Measurements from ENCODE around the gene RIN2.
"Not testable (repeated sequence)": the region's sequence is repeated elsewhere in the genome, so short reads cannot be mapped to it uniquely, and the experiment has no call there.

Gene RIN2

GRCh38 chr20:19740512-19740911, 17.5 kb upstream of the RIN2 start:
- DNase-seq (ENCODE audit: low read depth) = no peak

GRCh38 chr20:19741924-19742323, 16.1 kb upstream of the RIN2 start:
- DNase-seq (ENCODE audit: low read depth) = no peak

- no peak for DNase-seq (ENCODE audit: low read depth)
Measured at GRCh38 chr20:19742974-19743639, 15.0 kb upstream of the RIN2 start.

GRCh38 chr20:19743640-19743995, 14.4 kb upstream of the RIN2 start:
- no peak for DNase-seq (ENCODE audit: low read depth)

- DNase-seq (ENCODE audit: low read depth) = no peak
Measured at GRCh38 chr20:19745106-19745505, 13.0 kb upstream of the RIN2 start.

- DNase-seq (ENCODE audit: low read depth) = no peak
Measured at GRCh38 chr20:19745584-19745983, 12.5 kb upstream of the RIN2 start.

- no peak for DNase-seq (ENCODE audit: low read depth)
Measured at GRCh38 chr20:19746396-19746795, 11.7 kb upstream of the RIN2 start.

GRCh38 chr20:19747903-19748302, 10.2 kb upstream of the RIN2 start:
- no peak for DNase-seq (ENCODE audit: low read depth)

- DNase-seq (ENCODE audit: low read depth) = no peak
Measured at GRCh38 chr20:19748681-19749080, 9.4 kb upstream of the RIN2 start.

GRCh38 chr20:19749618-19750071, 8.4 kb upstream of the RIN2 start:
- no peak for DNase-seq (ENCODE audit: low read depth)

GRCh38 chr20:19750101-19750606, 7.9 kb upstream of the RIN2 start:
- DNase-seq (ENCODE audit: low read depth) = no peak

GRCh38 chr20:19750907-19751636, 7.0 kb upstream of the RIN2 start:
- DNase-seq (ENCODE audit: low read depth) = no peak

- DNase-seq (ENCODE audit: low read depth) = not testable (repeated sequence)
Measured at GRCh38 chr20:19754201-19754600, 3.9 kb upstream of the RIN2 start.

GRCh38 chr20:19756761-19757486, 1.1 kb upstream of the RIN2 start:
- DNase-seq (ENCODE audit: low read depth) = no peak

- no peak for DNase-seq (ENCODE audit: low read depth)
Measured at GRCh38 chr20:19757487-19758132, 448 bp upstream of the RIN2 start.

- DNase-seq (ENCODE audit: low read depth) = no peak
Measured at GRCh38 chr20:19758501-19759331, 658 bp downstream of the RIN2 start.

GRCh38 chr20:19760371-19760721, 2.3 kb downstream of the RIN2 start:
- DNase-seq (ENCODE audit: low read depth) = no peak

- DNase-seq (ENCODE audit: low read depth) = no peak
Measured at GRCh38 chr20:19761326-19761725, 3.3 kb downstream of the RIN2 start.

- no peak for DNase-seq (ENCODE audit: low read depth)
Measured at GRCh38 chr20:19761841-19762240, 3.8 kb downstream of the RIN2 start.

GRCh38 chr20:19764207-19764606, 6.1 kb downstream of the RIN2 start:
- no peak for DNase-seq (ENCODE audit: low read depth)

GRCh38 chr20:19765266-19765665, 7.2 kb downstream of the RIN2 start:
- no peak for DNase-seq (ENCODE audit: low read depth)

GRCh38 chr20:19765913-19766312, 7.9 kb downstream of the RIN2 start:
- no peak for DNase-seq (ENCODE audit: low read depth)

Measured in stimulated activated CD8-positive, alpha-beta memory T cell treated with anti-CD3 and anti-CD28 coated beads, Interleukin-7, amount 100 ng/mL, for 24 hours (primary cell).